ENCODE measurements around the gene PROC.

DNA sequence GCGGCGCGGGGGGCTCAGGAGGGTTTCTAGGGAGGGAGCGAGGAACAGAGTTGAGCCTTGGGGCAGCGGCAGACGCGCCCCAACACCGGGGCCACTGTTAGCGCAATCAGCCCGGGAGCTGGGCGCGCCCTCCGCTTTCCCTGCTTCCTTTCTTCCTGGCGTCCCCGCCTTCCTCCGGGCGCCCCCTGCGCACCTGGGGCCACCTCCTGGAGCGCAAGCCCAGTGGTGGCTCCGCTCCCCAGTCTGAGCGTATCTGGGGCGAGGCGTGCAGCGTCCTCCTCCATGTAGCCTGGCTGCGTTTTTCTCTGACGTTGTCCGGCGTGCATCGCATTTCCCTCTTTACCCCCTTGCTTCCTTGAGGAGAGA lies 5.2 kb downstream of the PROC start:
- TF ChIP-seq, protein P1, sequence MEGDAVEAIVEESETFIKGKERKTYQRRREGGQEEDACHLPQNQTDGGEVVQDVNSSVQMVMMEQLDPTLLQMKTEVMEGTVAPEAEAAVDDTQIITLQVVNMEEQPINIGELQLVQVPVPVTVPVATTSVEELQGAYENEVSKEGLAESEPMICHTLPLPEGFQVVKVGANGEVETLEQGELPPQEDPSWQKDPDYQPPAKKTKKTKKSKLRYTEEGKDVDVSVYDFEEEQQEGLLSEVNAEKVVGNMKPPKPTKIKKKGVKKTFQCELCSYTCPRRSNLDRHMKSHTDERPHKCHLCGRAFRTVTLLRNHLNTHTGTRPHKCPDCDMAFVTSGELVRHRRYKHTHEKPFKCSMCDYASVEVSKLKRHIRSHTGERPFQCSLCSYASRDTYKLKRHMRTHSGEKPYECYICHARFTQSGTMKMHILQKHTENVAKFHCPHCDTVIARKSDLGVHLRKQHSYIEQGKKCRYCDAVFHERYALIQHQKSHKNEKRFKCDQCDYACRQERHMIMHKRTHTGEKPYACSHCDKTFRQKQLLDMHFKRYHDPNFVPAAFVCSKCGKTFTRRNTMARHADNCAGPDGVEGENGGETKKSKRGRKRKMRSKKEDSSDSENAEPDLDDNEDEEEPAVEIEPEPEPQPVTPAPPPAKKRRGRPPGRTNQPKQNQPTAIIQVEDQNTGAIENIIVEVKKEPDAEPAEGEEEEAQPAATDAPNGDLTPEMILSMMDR (IDR thresholded peaks at IDR 0.05) = no peak
- no peak for TF ChIP-seq POLR2A (IDR thresholded peaks at IDR 0.05)

Measured in adrenal gland (tissue), 5 donors.